GM12878 (cell line): ENCODE results near the gene DNAJC3. TPM values are rescaled to one million over a fixed set of nuclear protein-coding genes. Genes with fewer than 3 reads are reported as not detected.

Experiments used
- ATAC-seq: fragments of 200-7000 bp; cut with Tn5 transposase; 3 replicates; pipeline ENCODE4 v1.9.1; 2020; ENCODE audit warnings: mild to moderate bottlenecking, moderate library complexity
- BruUV-seq: library from RNA; stranded (reverse); fragments of 400-500 nt; replicated peaks from 2 replicates; lab custom pipeline; 2021; lab: Mats Ljungman, UMichigan
- CTCF ChIA-PET: fragments of 300-600 bp; sonication (Branson Sonifier 250); formaldehyde crosslinking; extraction: SDS; loops from one replicate; lab custom pipeline; 2021; ENCODE audit warnings: inconsistent platforms; lab: Yijun Ruan, JAX
- POLR2A ChIA-PET: fragments of 350-600 bp; formaldehyde crosslinking; extraction: SDS; loops from one replicate; lab custom pipeline; 2021; ENCODE audit warnings: inconsistent platforms; lab: Charles Lee
- RAD21 ChIA-PET: fragments of 300-600 bp; sonication (Branson Sonifier 250); formaldehyde crosslinking; loops from one replicate; lab custom pipeline; 2023; ENCODE audit warnings: antibody characterized with exemption; ENCODE audit not compliant: unreplicated experiment; lab: Charles Lee
- SMC1A ChIA-PET: fragments of 300-600 bp; sonication (Branson Sonifier 250); formaldehyde crosslinking; loops from one replicate; lab custom pipeline; 2023; ENCODE audit not compliant: unreplicated experiment, uncharacterized antibody; lab: Charles Lee
- DNase-seq: peaks from one replicate; pipeline ENCODE4 v3.0.0-alpha.2; 2011; ENCODE audit warnings: low read depth, low spot score
- FAIRE-seq: peaks from 3 replicates; lab custom pipeline; 2011; peaks lifted over from hg19 to GRCh38; lab: Jason Lieb, UNC
- H2AFZ ChIP-seq: 2 replicates; pipeline ENCODE4 v1.6.0; 2011; ENCODE audit warnings: low read depth, low read length, control low read depth; ENCODE audit not compliant: control insufficient read depth
- H3K27ac ChIP-seq: 2 replicates; pipeline ENCODE4 v1.5.1; 2011; ENCODE audit warnings: control low read depth; ENCODE audit not compliant: control insufficient read depth, insufficient read depth
- H3K27me3 ChIP-seq, 2 experiments: replicated peaks in 1 of 2; 2 replicates each; pipeline versions ENCODE4 v1.6.0 to v1.6.1; 2011; ENCODE audit warnings: low read length in 1 of 2; ENCODE audit not compliant: control insufficient read depth in 2 of 2, insufficient read depth in 2 of 2
- H3K36me3 ChIP-seq, 2 experiments: 2 replicates each; pipeline ENCODE4 v1.5.1; 2011; ENCODE audit warnings: low read length in 1 of 2; ENCODE audit not compliant: control insufficient read depth in 2 of 2, insufficient read depth in 2 of 2
- H3K4me1 ChIP-seq: 2 replicates; pipeline ENCODE4 v1.6.1; 2011; ENCODE audit warnings: mild to moderate bottlenecking, low read length, moderate library complexity, mixed read lengths; ENCODE audit not compliant: control insufficient read depth, insufficient read depth
- H3K4me2 ChIP-seq: 2 replicates; pipeline ENCODE4 v1.6.0; 2011; ENCODE audit warnings: control low read depth; ENCODE audit not compliant: control insufficient read depth, insufficient read depth
- H3K4me3 ChIP-seq: fragments of 200-600 bp; sonication (generic); 2 replicates; pipeline ENCODE4 v1.5.1; 2016
- H3K79me2 ChIP-seq: 2 replicates; pipeline ENCODE4 v1.6.0; 2011; ENCODE audit warnings: low read length; ENCODE audit not compliant: control insufficient read depth, insufficient read depth
- H3K9ac ChIP-seq: 2 replicates; pipeline ENCODE4 v1.8.0; 2011; ENCODE audit warnings: low read length, control low read depth, mixed read lengths; ENCODE audit not compliant: control insufficient read depth, insufficient read depth
- H3K9me3 ChIP-seq: replicated peaks from 3 replicates; pipeline ENCODE4 v1.5.1; 2011; ENCODE audit warnings: mild to moderate bottlenecking, low read length; ENCODE audit not compliant: control insufficient read depth, insufficient read depth
- H4K20me1 ChIP-seq: 2 replicates; pipeline ENCODE4 v1.6.0; 2011; ENCODE audit not compliant: control insufficient read depth, insufficient read depth
- CEBPZ ChIP-seq: fragments of 150-350 bp; IDR thresholded peaks from 2 replicates; pipeline ENCODE4 v1.6.1; 2016; ENCODE audit warnings: low read depth, low read length
- PAX5 ChIP-seq: IDR thresholded peaks from 2 replicates; pipeline ENCODE4 v1.6.1; 2011; ENCODE audit warnings: low read depth, low read length, borderline replicate concordance
- RUNX3 ChIP-seq: IDR thresholded peaks from 2 replicates; pipeline ENCODE4 v1.6.1; 2012; ENCODE audit warnings: low read length, inconsistent platforms
- SIX5 ChIP-seq: IDR thresholded peaks from 2 replicates; pipeline ENCODE4 v1.6.1; 2011; ENCODE audit warnings: mild to moderate bottlenecking, low read depth, low read length, moderate library complexity; ENCODE audit not compliant: severe bottlenecking
- YBX1 ChIP-seq: fragments of 450-650 bp; IDR thresholded peaks from 2 replicates; pipeline ENCODE4 v1.6.1; 2016; ENCODE audit warnings: antibody characterized with exemption
- ZBTB40 ChIP-seq: fragments of 450-650 bp; IDR thresholded peaks from 2 replicates; pipeline ENCODE4 v1.6.1; 2016; ENCODE audit warnings: mild to moderate bottlenecking, moderate library complexity, borderline replicate concordance
- WGBS: methylation state at CpG from one replicate; pipeline ENCODE4 v1.1.6; 2016; ENCODE audit warnings: low lambda C conversion rate; ENCODE audit not compliant: insufficient replicate concordance, insufficient coverage; ENCODE audit errors: missing lambda C conversion rate; 5-methylcytosine and 5-hydroxymethylcytosine counted together
- in situ Hi-C: fragments of 300-500 bp; cut with MboI; formaldehyde crosslinking; loops from 9 replicates; pipeline ENCODE4 v1.14.3; 2018; ENCODE audit warnings: mixed read lengths
- intact Hi-C: fragments of 100-400 bp; cut with micrococcal nuclease; formaldehyde crosslinking; loops from one replicate; pipeline ENCODE4 v1.14.2; 2022; ENCODE audit not compliant: unreplicated experiment
- polyA plus RNA-seq, 11 experiments: library from polyadenylated mRNA; depleted of rRNA in 4 of 11; unstranded in 6 of 11; stranded (reverse) in 5 of 11; fragments of >200 nt; fragmentation: Nextera tagmentation in 4 of 11; fragmentation: Illumina TruSeq in 1 of 11; extraction: Ambion mirVana in 4 of 11; extraction: Trizol in 1 of 11; gene quantifications; 1 replicate in 1 of 11; 2 replicates in 10 of 11; pipeline versions ENCODE4 v1.2.1 to v1.2.3, GENCODE V29; 2011 to 2016; ENCODE audit warnings: inconsistent platforms in 2 of 11, missing spikeins in 2 of 11, low read depth in 1 of 11
- total RNA-seq, 4 experiments: library from RNA; depleted of rRNA in 3 of 4; stranded (reverse); fragments of >200 nt in 3 of 4; fragmentation: Illumina TruSeq in 1 of 4; extraction: Trizol in 1 of 4; gene quantifications; 2 replicates each; pipeline versions ENCODE4 v1.2.1 to v1.2.3, GENCODE V29; 2013 to 2021

DNAJC3 gene
- total and polyA plus RNA-seq, 10 of the 15 experiments (the other 5 are each of a cell fraction or from before 2014, with no cell fraction given), result 9.3 to 37.4 (median 19.0) TPM

- FAIRE-seq (no peak), ATAC-seq (peak; percentile 58), DNase-seq (no peak)
- in situ Hi-C loops, result no loop called here
- Histone ChIP-seq H3K9me3 (no peaks in the 10 kb centered on the region; the same call in 2 of the 3 replicates), H3K4me1 (peaks cover 14% of the 10 kb centered on the region), H3K79me2 (peaks cover 58% of the 10 kb centered on the region), H3K27ac (peak overlapping the region; percentile 52; the same call in 1 of the 2 replicates), H2AFZ (peak overlapping the region; percentile 14), H3K4me2 (peak overlapping the region; percentile 56), H3K4me3 (no peak overlapping the region), H3K9ac (no peak overlapping the region), H4K20me1 (peaks cover 4% of the 10 kb centered on the region; the same call in 1 of the 2 replicates), H3K27me3 (no peaks in the 10 kb centered on the region), H3K36me3 (peaks cover 0 to 15% of the 10 kb centered on the region in 2 experiments; a peak in 3 of 4 replicates)
- RAD21 ChIA-PET, result no interaction called here
- POLR2A ChIA-PET, result no interaction called here
- intact Hi-C loops, result no loop called here
- BruUV-seq, result no TSS peak
- 63% methylated on average over 4 of the region's 4 CpGs for WGBS
- TF ChIP-seq YBX1 (no peak), RUNX3 (no peak), ZBTB40 (no peak), PAX5 (no peak), SIX5 (no peak), CEBPZ (no peak)
- CTCF ChIA-PET, result interaction anchor here (1.3 kb wide), 1 partner anchor 83 kb away, joined by 4 read pairs; no protein-coding TSS in a partner anchor
- SMC1A ChIA-PET, result interaction anchor here (1.0 to 1.7 kb wide), 2 partner anchors 35 to 170 kb away, joined by 3 to 4 read pairs; no protein-coding TSS in a partner anchor
These were observed 30.1 kb downstream of the DNAJC3 start for GRCh38 chr13:95707035-95707434.
